ENCODE measurements around the gene RCAN3.
"Not testable (repeated sequence)": the region's sequence is repeated elsewhere in the genome, so short reads cannot be mapped to it uniquely, and the experiment has no call there.

Gene RCAN3

DNA sequence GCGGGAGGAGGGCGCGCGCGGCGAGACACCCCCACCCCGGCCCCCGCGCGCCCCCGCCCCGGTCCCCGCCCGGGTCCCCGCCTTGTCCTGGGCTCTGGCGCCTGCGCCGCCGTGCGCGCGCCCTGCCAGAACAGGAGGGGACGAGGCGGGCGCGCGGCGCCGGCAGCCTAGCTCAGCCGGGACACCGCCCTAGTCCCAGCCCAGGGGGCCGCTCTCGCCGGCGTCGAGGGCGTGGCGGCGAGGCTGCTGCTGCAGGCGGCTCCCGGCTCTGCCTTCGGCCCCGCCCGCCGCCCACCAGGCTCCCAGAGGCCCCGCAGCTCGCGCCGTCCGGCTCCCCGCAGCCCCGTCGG lies at the start of gene RCAN3:
TSS of gene RCAN3 (plus strand) at position 128 of the 350 bp plus-strand sequence. CDS start 11,537 bp downstream, outside the sequence.
- Mint-ChIP-seq H3K4me3 (peak within 1 kb of the TSS; percentile 93), H3K27me3 (ENCODE audit: low read depth, poor library complexity) (peaks cover 59% of the 10 kb centered on the region), H3K4me1 (peaks cover 25% of the 10 kb centered on the region), H3K9me3 (no peaks in the 10 kb centered on the region), H3K36me3 (ENCODE audit: low read depth) (no peaks in the 10 kb centered on the region), H3K27ac (no peak within 1 kb of the TSS)
- no peak for TF ChIP-seq CTCF (IDR thresholded peaks at IDR 0.05)
- DNase-seq: peak; percentile 87

DNA sequence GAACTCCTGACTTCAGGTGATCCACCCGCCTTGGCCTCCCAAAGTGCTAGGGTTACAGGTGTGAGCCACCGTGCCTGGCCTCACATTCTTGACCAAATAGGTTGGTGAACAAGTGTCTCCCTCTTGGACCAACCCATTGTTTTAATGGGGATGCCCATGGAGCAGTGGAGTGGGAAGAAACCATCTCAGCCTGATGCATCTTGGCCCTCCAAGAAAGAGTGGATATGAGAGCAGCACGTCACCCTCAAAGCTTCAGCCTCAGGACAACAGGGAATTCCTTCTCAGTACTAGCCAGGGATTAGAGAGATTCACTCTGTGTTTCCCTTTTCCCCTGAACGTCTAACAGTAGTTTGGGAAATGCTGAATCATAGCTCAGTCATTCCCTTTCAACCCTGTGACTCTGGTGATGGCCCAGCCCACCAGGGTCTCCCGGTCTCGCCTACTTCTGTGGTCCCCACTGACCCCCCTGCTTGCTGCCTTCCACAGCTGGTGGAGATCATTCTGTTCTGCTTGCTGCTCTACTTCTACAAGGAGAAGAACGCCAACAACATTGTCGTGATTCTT lies 49.6 kb upstream of the RCAN3 start:
- H3K9me3 Mint-ChIP-seq: no peaks in the 10 kb centered on the region
- TF ChIP-seq CTCF (IDR thresholded peaks at IDR 0.05): no peak
- H3K4me1 Mint-ChIP-seq: no peaks in the 10 kb centered on the region
- DNase-seq: no peak
- no peak overlapping the region for H3K27ac Mint-ChIP-seq
- peaks cover 40% of the 10 kb centered on the region for H3K27me3 Mint-ChIP-seq (ENCODE audit: low read depth, poor library complexity)
- no peaks in the 10 kb centered on the region for H3K36me3 Mint-ChIP-seq (ENCODE audit: low read depth)
- no peak overlapping the region for H3K4me3 Mint-ChIP-seq

GRCh38 chr1:24454673-24455072 lies 48.0 kb upstream of the RCAN3 start:
- Mint-ChIP-seq H3K36me3 (ENCODE audit: low read depth) (no peaks in the 10 kb centered on the region), H3K27me3 (ENCODE audit: low read depth, poor library complexity) (peaks cover 36% of the 10 kb centered on the region), H3K4me3 (no peak overlapping the region), H3K4me1 (peaks cover 16% of the 10 kb centered on the region), H3K9me3 (no peaks in the 10 kb centered on the region), H3K27ac (no peak overlapping the region)
- TF ChIP-seq CTCF (IDR thresholded peaks at IDR 0.05): no peak
- no peak for DNase-seq

- no peak for DNase-seq
- Mint-ChIP-seq H3K27ac (no peak overlapping the region), H3K27me3 (ENCODE audit: low read depth, poor library complexity) (peaks cover 42% of the 10 kb centered on the region), H3K4me1 (peaks cover 22% of the 10 kb centered on the region), H3K36me3 (ENCODE audit: low read depth) (no peaks in the 10 kb centered on the region), H3K9me3 (no peaks in the 10 kb centered on the region), H3K4me3 (no peak overlapping the region)
- no peak for TF ChIP-seq CTCF (IDR thresholded peaks at IDR 0.05)
Measured at GRCh38 chr1:24455272-24455671, 47.4 kb upstream of the RCAN3 start.

DNA sequence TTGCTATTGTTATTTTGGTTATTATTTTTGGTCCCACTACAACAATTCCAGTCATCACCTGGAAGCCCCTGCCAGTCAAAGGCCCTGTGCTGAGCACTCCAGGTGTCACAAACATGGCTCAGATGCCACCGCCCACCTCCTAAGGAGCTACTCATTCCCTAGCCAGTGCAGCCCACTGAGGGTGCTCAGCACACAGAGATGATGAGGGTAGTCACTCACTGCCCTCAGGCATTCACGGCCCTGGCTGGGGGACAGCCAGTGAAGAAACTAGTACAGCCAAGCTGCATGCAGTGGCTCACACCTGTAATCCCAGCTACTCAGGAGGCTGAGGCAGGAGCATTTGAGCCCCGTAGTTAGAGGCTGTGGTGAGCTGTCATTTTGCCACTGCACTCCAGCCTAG lies 44.8 kb upstream of the RCAN3 start:
- peaks cover 22% of the 10 kb centered on the region for H3K4me1 Mint-ChIP-seq
- H3K4me3 Mint-ChIP-seq: no peak overlapping the region
- peaks cover 14% of the 10 kb centered on the region for H3K36me3 Mint-ChIP-seq (ENCODE audit: low read depth)
- no peak overlapping the region for H3K27ac Mint-ChIP-seq
- TF ChIP-seq CTCF (IDR thresholded peaks at IDR 0.05): no peak
- H3K9me3 Mint-ChIP-seq: peaks cover 6% of the 10 kb centered on the region
- H3K27me3 Mint-ChIP-seq (ENCODE audit: low read depth, poor library complexity): peaks cover 58% of the 10 kb centered on the region
- DNase-seq: no peak

GRCh38 chr1:24459551-24460266 lies 42.9 kb upstream of the RCAN3 start:
- Mint-ChIP-seq H3K27me3 (ENCODE audit: low read depth, poor library complexity) (peaks cover 66% of the 10 kb centered on the region), H3K9me3 (peaks cover 6% of the 10 kb centered on the region), H3K36me3 (ENCODE audit: low read depth) (peaks cover 14% of the 10 kb centered on the region), H3K27ac (no peak overlapping the region), H3K4me1 (peaks cover 27% of the 10 kb centered on the region), H3K4me3 (no peak overlapping the region)
- no peak for TF ChIP-seq CTCF (IDR thresholded peaks at IDR 0.05)
- DNase-seq: peak; percentile 56

GRCh38 chr1:24462128-24462527 lies 40.5 kb upstream of the RCAN3 start:
- not testable (repeated sequence) for DNase-seq, H3K4me3 Mint-ChIP-seq, H3K9me3 Mint-ChIP-seq, H3K27ac Mint-ChIP-seq
- H3K4me1 Mint-ChIP-seq: peaks cover 27% of the 10 kb centered on the region
- peaks cover 14% of the 10 kb centered on the region for H3K36me3 Mint-ChIP-seq (ENCODE audit: low read depth)
- H3K27me3 Mint-ChIP-seq (ENCODE audit: low read depth, poor library complexity): peaks cover 65% of the 10 kb centered on the region

All from nephron progenitor cell (in vitro differentiated cells).